ENCODE data around the gene PIP4K2A. TPM values are rescaled to one million over a fixed set of nuclear protein-coding genes. Genes with fewer than 3 reads are reported as not detected.

Gene PIP4K2A
- total RNA-seq, 1 donor from 2014 or later, result 24.0 TPM

DNA sequence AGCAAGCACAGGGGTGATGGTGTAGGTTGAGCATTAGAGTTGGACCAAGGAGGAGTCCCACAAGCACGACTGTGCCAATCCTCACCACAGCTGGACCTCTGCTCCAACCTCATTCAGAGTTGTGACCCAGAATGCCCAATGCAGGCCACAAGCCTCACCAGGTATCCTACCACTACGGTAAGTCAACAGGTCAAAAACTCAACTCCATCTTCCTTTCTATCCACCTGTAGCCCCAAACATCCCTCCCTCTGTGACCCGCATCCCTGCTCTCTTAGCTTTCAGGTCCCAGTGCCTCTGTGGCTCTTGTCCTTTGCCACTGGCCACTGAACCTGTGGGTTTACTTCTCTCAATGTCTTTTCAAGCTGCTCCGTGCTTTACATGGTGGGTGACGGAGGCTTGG, 112.8 kb downstream of the PIP4K2A start:
- peaks cover 0 to 9% (median 2%) of the 10 kb centered on the region in 3 donors for H3K4me1 ChIP-seq (ENCODE audit: control insufficient read depth in 3 of 3, insufficient read depth in 3 of 3, low read length in 3 of 3)
- H3K9ac ChIP-seq (ENCODE audit: low read depth in 1 of 3, low read length in 3 of 3), result no peak overlapping the region
- H3K27ac ChIP-seq (ENCODE audit: low read depth, low read length), result no peak overlapping the region
- no peaks in the 10 kb centered on the region for H3K27me3 ChIP-seq (ENCODE audit: control insufficient read depth in 3 of 3, insufficient read depth in 3 of 3, low read length in 3 of 3)
- H3K9me3 ChIP-seq (ENCODE audit: control insufficient read depth in 3 of 3, low read length in 3 of 3), result no peaks in the 10 kb centered on the region
- peaks cover 0 to 2% (median 0%) of the 10 kb centered on the region in 3 donors for H3K36me3 ChIP-seq (ENCODE audit: control insufficient read depth in 3 of 3, insufficient read depth in 3 of 3, low read length in 3 of 3)
- no peak overlapping the region for H3K4me3 ChIP-seq (ENCODE audit: low read length in 3 of 3)

DNA sequence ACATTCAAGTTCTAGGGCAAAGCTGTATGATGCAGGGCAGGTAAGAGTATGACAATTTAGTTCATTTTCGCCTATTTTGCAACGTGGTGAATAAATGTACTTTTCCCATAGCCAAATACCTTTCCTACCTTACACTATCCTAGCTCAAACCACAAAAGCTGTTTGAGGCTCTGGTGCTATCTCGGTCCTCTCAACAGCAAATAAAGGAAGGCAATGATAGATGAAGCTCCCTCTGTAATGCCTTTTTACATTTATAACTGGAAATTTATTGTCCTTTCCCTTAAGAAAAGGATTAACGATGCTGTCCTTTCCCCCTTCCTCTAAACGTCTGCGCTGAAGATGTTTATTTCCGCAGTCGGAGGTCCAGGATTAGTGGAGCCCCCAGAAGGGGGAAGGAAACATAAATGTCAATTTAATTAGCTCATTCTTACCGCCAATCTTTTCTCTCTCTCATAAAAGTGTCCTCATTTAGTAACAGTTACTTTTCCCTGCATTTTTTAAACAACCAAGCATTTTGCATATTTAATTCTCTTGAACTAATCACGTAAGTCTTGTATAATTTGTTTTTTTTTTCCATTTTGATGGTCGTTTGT, 114.6 kb downstream of the PIP4K2A start:
- no peak overlapping the region for H3K9ac ChIP-seq (ENCODE audit: low read depth in 1 of 3, low read length in 3 of 3)
- H3K4me1 ChIP-seq (ENCODE audit: control insufficient read depth in 3 of 3, insufficient read depth in 3 of 3, low read length in 3 of 3), result peaks cover 0 to 6% (median 2%) of the 10 kb centered on the region in 3 donors
- no peaks in the 10 kb centered on the region for H3K9me3 ChIP-seq (ENCODE audit: control insufficient read depth in 3 of 3, low read length in 3 of 3)
- H3K36me3 ChIP-seq (ENCODE audit: control insufficient read depth in 3 of 3, insufficient read depth in 3 of 3, low read length in 3 of 3), result peaks cover 0 to 2% (median 0%) of the 10 kb centered on the region in 3 donors
- no peak overlapping the region for H3K27ac ChIP-seq (ENCODE audit: low read depth, low read length)
- H3K4me3 ChIP-seq (ENCODE audit: low read length in 3 of 3), result no peak overlapping the region
- H3K27me3 ChIP-seq (ENCODE audit: control insufficient read depth in 3 of 3, insufficient read depth in 3 of 3, low read length in 3 of 3), result no peaks in the 10 kb centered on the region

DNA sequence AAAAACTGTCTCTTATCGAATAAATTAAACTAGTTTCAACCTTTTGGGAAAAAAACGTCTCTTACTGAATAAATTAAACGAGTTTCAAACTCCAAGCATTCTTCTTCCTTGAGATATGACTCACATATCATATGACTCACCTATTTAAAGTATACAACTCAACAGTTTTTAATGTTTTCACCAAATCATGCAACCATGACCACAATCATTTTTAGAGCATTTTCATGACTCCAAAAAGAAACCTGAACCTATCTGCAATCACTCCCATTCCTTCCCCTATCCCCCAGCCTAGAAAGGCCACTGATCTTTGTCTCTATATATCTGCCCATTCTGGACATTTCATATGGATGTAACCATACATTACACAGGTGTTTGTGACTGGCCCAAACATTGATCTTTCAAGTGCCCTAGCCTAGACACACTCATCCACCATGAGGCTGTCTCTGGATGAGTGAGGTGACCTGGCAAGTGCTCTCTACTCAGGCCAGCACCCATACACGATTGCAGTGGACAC, 115.3 kb downstream of the PIP4K2A start:
- H3K36me3 ChIP-seq (ENCODE audit: control insufficient read depth in 3 of 3, insufficient read depth in 3 of 3, low read length in 3 of 3), result peaks cover 0 to 2% (median 0%) of the 10 kb centered on the region in 3 donors
- no peaks in the 10 kb centered on the region for H3K27me3 ChIP-seq (ENCODE audit: control insufficient read depth in 3 of 3, insufficient read depth in 3 of 3, low read length in 3 of 3)
- H3K27ac ChIP-seq (ENCODE audit: low read depth, low read length), result no peak overlapping the region
- peaks cover 0 to 2% (median 0%) of the 10 kb centered on the region in 3 donors for H3K4me1 ChIP-seq (ENCODE audit: control insufficient read depth in 3 of 3, insufficient read depth in 3 of 3, low read length in 3 of 3)
- no peak overlapping the region for H3K4me3 ChIP-seq (ENCODE audit: low read length in 3 of 3)
- H3K9ac ChIP-seq (ENCODE audit: low read depth in 1 of 3, low read length in 3 of 3), result no peak overlapping the region
- no peaks in the 10 kb centered on the region for H3K9me3 ChIP-seq (ENCODE audit: control insufficient read depth in 3 of 3, low read length in 3 of 3)

DNA sequence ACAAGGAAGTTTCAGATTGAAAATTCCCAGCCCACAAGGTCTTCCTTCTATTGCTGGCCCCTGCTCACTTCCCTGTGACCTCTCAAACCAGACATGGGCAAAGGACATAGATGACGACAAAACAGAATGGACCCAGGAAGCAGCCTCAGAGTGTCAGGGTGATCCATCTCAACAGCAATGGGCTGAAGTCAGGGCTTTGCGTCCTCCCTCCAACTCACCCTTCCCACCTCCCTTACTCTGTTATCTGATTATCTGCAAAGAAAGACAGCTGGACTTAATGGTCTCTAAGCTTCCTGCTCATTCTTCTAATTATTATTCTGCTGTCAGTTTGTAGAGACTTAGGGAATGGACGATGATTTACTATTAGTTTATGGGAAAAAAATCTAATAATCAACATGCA, 115.9 kb downstream of the PIP4K2A start:
- Histone ChIP-seq H3K36me3 (ENCODE audit: control insufficient read depth in 3 of 3, insufficient read depth in 3 of 3, low read length in 3 of 3) (peaks cover 0 to 2% (median 0%) of the 10 kb centered on the region in 3 donors), H3K4me1 (ENCODE audit: control insufficient read depth in 3 of 3, insufficient read depth in 3 of 3, low read length in 3 of 3) (peaks cover 0 to 2% (median 0%) of the 10 kb centered on the region in 3 donors), H3K9me3 (ENCODE audit: control insufficient read depth in 3 of 3, low read length in 3 of 3) (no peaks in the 10 kb centered on the region), H3K4me3 (ENCODE audit: low read length in 3 of 3) (no peak overlapping the region), H3K9ac (ENCODE audit: low read depth in 1 of 3, low read length in 3 of 3) (no peak overlapping the region), H3K27ac (ENCODE audit: low read depth, low read length) (no peak overlapping the region), H3K27me3 (ENCODE audit: control insufficient read depth in 3 of 3, insufficient read depth in 3 of 3, low read length in 3 of 3) (no peaks in the 10 kb centered on the region)

DNA sequence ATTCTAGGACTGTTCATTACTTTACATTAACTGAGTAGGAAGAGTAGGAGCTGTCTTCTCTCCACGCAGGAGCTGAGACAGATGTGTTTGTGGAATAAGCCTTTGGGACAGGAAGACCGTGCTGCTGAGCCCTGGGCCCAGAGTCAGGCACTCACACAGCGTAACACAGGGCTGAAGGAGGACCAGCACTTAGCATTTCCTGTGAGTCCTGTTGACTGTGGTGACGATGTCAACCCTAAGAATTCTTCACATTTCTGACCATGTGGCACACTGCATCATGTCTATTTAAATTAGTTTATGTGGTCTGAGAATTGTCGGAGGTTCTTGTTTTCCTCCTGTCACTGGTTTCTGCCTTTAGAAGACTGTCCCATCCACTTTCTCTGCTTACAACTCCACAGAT, 117.2 kb downstream of the PIP4K2A start:
- H3K4me3 ChIP-seq (ENCODE audit: low read length in 3 of 3), result no peak overlapping the region
- no peak overlapping the region for H3K9ac ChIP-seq (ENCODE audit: low read depth in 1 of 3, low read length in 3 of 3)
- peaks cover 0 to 2% (median 0%) of the 10 kb centered on the region in 3 donors for H3K36me3 ChIP-seq (ENCODE audit: control insufficient read depth in 3 of 3, insufficient read depth in 3 of 3, low read length in 3 of 3)
- H3K9me3 ChIP-seq (ENCODE audit: control insufficient read depth in 3 of 3, low read length in 3 of 3), result no peaks in the 10 kb centered on the region
- no peak overlapping the region for H3K27ac ChIP-seq (ENCODE audit: low read depth, low read length)
- H3K27me3 ChIP-seq (ENCODE audit: control insufficient read depth in 3 of 3, insufficient read depth in 3 of 3, low read length in 3 of 3), result no peaks in the 10 kb centered on the region
- peaks cover 0 to 2% (median 0%) of the 10 kb centered on the region in 3 donors for H3K4me1 ChIP-seq (ENCODE audit: control insufficient read depth in 3 of 3, insufficient read depth in 3 of 3, low read length in 3 of 3)

DNA sequence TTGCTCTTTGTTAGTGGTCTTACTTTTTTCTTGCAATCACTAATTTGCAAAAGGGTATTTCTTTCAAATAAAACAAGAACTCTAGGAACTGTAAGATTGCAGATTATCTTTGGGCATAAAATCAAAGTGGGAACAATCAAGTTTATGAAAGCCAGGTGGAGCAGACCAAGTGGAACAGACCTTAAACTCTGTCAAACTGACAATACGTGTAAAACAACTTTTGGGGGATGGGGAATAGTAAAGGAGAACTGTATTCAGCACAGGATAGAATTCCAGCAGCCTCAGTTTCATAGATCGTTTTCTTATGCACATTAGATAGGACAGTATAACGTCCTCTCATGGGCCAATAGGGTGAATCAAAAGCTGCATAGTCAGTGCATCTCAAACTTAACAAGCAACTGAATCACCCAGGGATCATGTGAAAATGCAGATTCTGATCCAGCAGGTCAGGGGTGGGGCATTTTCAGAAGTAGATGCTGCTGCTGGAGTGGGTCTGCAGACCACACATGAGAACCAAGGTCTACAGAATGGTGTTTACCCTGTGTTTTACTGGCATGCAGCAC, 120.7 kb downstream of the PIP4K2A start:
- Histone ChIP-seq H3K27me3 (ENCODE audit: control insufficient read depth in 3 of 3, insufficient read depth in 3 of 3, low read length in 3 of 3) (no peaks in the 10 kb centered on the region), H3K9me3 (ENCODE audit: control insufficient read depth in 3 of 3, low read length in 3 of 3) (no peaks in the 10 kb centered on the region), H3K27ac (ENCODE audit: low read depth, low read length) (no peak overlapping the region), H3K36me3 (ENCODE audit: control insufficient read depth in 3 of 3, insufficient read depth in 3 of 3, low read length in 3 of 3) (peaks cover 0 to 7% (median 2%) of the 10 kb centered on the region in 3 donors), H3K4me3 (ENCODE audit: low read length in 3 of 3) (no peak overlapping the region), H3K4me1 (ENCODE audit: control insufficient read depth in 3 of 3, insufficient read depth in 3 of 3, low read length in 3 of 3) (no peaks in the 10 kb centered on the region), H3K9ac (ENCODE audit: low read depth in 1 of 3, low read length in 3 of 3) (no peak overlapping the region)

DNA sequence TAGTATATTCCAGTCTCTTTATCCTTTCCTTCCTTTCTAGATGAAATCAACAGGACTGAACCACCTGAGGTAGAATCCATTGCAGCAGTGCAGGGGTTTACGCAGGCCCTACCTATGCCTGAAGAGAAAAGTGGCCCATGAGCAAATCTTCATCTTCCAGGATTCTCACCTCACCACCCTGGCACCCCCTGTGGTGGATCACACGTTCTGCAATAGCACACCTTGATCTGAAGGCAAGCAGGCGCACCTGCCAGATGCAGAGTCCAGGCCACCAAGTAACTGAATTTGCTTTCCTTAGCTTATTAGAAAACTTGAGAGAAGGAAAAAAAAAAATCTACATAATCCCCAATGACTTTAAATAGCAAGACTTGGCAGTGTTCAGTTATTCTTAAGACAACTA, 121.4 kb downstream of the PIP4K2A start:
- no peak overlapping the region for H3K9ac ChIP-seq (ENCODE audit: low read depth in 1 of 3, low read length in 3 of 3)
- H3K9me3 ChIP-seq (ENCODE audit: control insufficient read depth in 3 of 3, low read length in 3 of 3), result no peaks in the 10 kb centered on the region
- H3K4me3 ChIP-seq (ENCODE audit: low read length in 3 of 3), result no peak overlapping the region
- H3K27me3 ChIP-seq (ENCODE audit: control insufficient read depth in 3 of 3, insufficient read depth in 3 of 3, low read length in 3 of 3), result no peaks in the 10 kb centered on the region
- H3K27ac ChIP-seq (ENCODE audit: low read depth, low read length), result no peak overlapping the region
- H3K4me1 ChIP-seq (ENCODE audit: control insufficient read depth in 3 of 3, insufficient read depth in 3 of 3, low read length in 3 of 3), result no peaks in the 10 kb centered on the region
- peaks cover 0 to 7% (median 2%) of the 10 kb centered on the region in 3 donors for H3K36me3 ChIP-seq (ENCODE audit: control insufficient read depth in 3 of 3, insufficient read depth in 3 of 3, low read length in 3 of 3)

DNA sequence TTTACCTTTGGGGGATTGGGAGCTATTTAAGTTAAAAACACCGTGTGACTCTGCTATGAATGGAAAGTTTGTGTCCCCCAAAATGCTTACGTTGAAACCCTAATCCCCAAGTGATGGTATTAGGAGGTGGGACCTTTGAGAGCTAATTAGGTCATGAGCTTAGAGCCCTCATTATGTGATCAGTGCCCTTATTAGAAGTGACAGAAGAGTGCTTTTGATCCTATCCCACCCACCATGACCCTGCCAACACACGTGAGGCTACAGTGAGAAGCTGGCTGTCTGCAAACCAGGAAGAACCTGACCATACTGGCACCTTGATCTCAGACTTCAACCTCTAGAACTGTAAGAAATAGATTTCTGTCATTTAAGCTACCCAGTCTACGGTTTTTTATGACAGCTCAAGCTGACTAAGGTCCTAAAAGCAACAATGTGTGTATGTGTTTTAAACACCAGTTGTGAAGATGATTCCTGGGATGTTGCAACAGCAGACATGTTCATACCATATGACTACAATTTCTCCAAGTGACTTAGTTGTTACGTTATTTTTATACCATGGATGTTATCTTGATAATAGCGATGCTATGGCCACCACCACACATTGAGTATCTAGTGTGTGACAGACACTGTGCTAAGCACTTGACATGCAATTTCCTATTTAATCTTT, 124.4 kb downstream of the PIP4K2A start:
- peaks cover 0 to 12% (median 2%) of the 10 kb centered on the region in 3 donors for H3K36me3 ChIP-seq (ENCODE audit: control insufficient read depth in 3 of 3, insufficient read depth in 3 of 3, low read length in 3 of 3)
- H3K27ac ChIP-seq (ENCODE audit: low read depth, low read length), result no peak overlapping the region
- H3K9ac ChIP-seq (ENCODE audit: low read depth in 1 of 3, low read length in 3 of 3), result no peak overlapping the region
- no peaks in the 10 kb centered on the region for H3K27me3 ChIP-seq (ENCODE audit: control insufficient read depth in 3 of 3, insufficient read depth in 3 of 3, low read length in 3 of 3)
- no peak overlapping the region for H3K4me3 ChIP-seq (ENCODE audit: low read length in 3 of 3)
- H3K9me3 ChIP-seq (ENCODE audit: control insufficient read depth in 3 of 3, low read length in 3 of 3), result no peaks in the 10 kb centered on the region
- no peaks in the 10 kb centered on the region for H3K4me1 ChIP-seq (ENCODE audit: control insufficient read depth in 3 of 3, insufficient read depth in 3 of 3, low read length in 3 of 3)

DNA sequence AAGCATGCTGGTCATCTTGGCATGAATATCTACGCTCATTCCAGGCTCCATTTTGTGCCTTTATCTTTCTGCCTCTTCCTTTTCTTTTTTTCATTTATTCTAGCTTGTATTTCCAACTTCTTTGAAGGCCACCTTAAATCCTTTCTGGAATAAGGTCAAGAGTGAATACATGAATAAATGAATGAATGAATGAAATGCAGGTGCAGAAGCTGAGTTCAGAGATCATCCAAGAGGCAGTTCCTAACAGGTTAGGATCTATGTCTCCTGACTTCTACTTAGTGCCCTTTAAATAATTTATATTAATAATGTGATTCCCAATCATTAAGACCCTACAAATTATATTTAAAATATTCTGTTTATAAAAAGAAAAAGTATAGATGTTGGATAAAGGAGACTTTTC, 125.9 kb downstream of the PIP4K2A start:
- H3K27me3 ChIP-seq (ENCODE audit: control insufficient read depth in 3 of 3, insufficient read depth in 3 of 3, low read length in 3 of 3), result no peaks in the 10 kb centered on the region
- H3K9ac ChIP-seq (ENCODE audit: low read depth in 1 of 3, low read length in 3 of 3), result no peak overlapping the region
- H3K36me3 ChIP-seq (ENCODE audit: control insufficient read depth in 3 of 3, insufficient read depth in 3 of 3, low read length in 3 of 3), result peaks cover 0 to 12% (median 2%) of the 10 kb centered on the region in 3 donors
- no peaks in the 10 kb centered on the region for H3K4me1 ChIP-seq (ENCODE audit: control insufficient read depth in 3 of 3, insufficient read depth in 3 of 3, low read length in 3 of 3)
- no peaks in the 10 kb centered on the region for H3K9me3 ChIP-seq (ENCODE audit: control insufficient read depth in 3 of 3, low read length in 3 of 3)
- H3K4me3 ChIP-seq (ENCODE audit: low read length in 3 of 3), result no peak overlapping the region
- H3K27ac ChIP-seq (ENCODE audit: low read depth, low read length), result no peak overlapping the region

DNA sequence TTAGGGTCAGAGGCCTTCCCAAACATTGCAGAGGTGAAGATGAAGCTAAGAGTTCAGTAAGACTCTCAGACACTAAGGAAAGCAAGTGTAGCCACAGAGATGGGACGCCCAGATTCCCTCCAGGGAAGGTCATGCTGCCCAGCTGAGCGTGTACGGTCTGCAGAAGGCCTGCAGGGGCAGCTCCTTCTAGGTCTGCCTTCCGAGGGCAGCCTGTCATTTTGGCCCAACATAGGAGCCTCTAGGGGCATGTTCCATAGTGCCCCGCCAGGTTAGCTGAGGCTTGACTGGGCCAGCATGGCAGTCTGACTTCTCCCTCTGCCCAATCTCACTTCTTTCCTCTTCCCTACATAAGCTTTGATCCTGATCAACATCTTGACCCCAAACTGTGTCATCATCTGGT, 130.7 kb downstream of the PIP4K2A start:
- no peaks in the 10 kb centered on the region for H3K27me3 ChIP-seq (ENCODE audit: control insufficient read depth in 3 of 3, insufficient read depth in 3 of 3, low read length in 3 of 3)
- peaks cover 0 to 5% (median 0%) of the 10 kb centered on the region in 3 donors for H3K36me3 ChIP-seq (ENCODE audit: control insufficient read depth in 3 of 3, insufficient read depth in 3 of 3, low read length in 3 of 3)
- H3K4me3 ChIP-seq (ENCODE audit: low read length in 3 of 3), result no peak overlapping the region
- H3K27ac ChIP-seq (ENCODE audit: low read depth, low read length), result no peak overlapping the region
- H3K9ac ChIP-seq (ENCODE audit: low read depth in 1 of 3, low read length in 3 of 3), result no peak overlapping the region
- H3K4me1 ChIP-seq (ENCODE audit: control insufficient read depth in 3 of 3, insufficient read depth in 3 of 3, low read length in 3 of 3), result peaks cover 0 to 7% (median 3%) of the 10 kb centered on the region in 3 donors
- no peaks in the 10 kb centered on the region for H3K9me3 ChIP-seq (ENCODE audit: control insufficient read depth in 3 of 3, low read length in 3 of 3)

Measured in skeletal muscle tissue (tissue), 4 donors.